ENCODE data around the gene BDNF. TPM values are rescaled to one million over a fixed set of nuclear protein-coding genes. Genes with fewer than 3 reads are reported as not detected.

BDNF gene
- total RNA-seq, 1 donor from 2014 or later = 0.07 TPM

- no peaks in the 10 kb centered on the region for H3K36me3 Mint-ChIP-seq (ENCODE audit: low read depth)
- no peak for TF ChIP-seq CTCF (conservative IDR thresholded peaks at IDR 0.05)
- H3K4me3 Mint-ChIP-seq = no peak overlapping the region
- no peak for DNase-seq (ENCODE audit: low read depth, low spot score)
- no peak overlapping the region for H3K27ac Mint-ChIP-seq (ENCODE audit: unreplicated experiment)
- H3K27me3 Mint-ChIP-seq (ENCODE audit: low read depth) = no peaks in the 10 kb centered on the region
- peaks cover 3% of the 10 kb centered on the region for H3K4me1 Mint-ChIP-seq
- no peaks in the 10 kb centered on the region for H3K9me3 Mint-ChIP-seq
Observed at GRCh38 chr11:27611390-27611789, 88.9 kb downstream of the BDNF start.

GRCh38 chr11:27610946-27611345, 89.3 kb downstream of the BDNF start:
- Mint-ChIP-seq H3K4me3 (no peak overlapping the region), H3K4me1 (peaks cover 3% of the 10 kb centered on the region), H3K27me3 (ENCODE audit: low read depth) (no peaks in the 10 kb centered on the region), H3K9me3 (no peaks in the 10 kb centered on the region), H3K27ac (ENCODE audit: unreplicated experiment) (no peak overlapping the region), H3K36me3 (ENCODE audit: low read depth) (no peaks in the 10 kb centered on the region)
- TF ChIP-seq CTCF (conservative IDR thresholded peaks at IDR 0.05) = no peak
- no peak for DNase-seq (ENCODE audit: low read depth, low spot score)

GRCh38 chr11:27610280-27610679, 90.0 kb downstream of the BDNF start:
- no peak for TF ChIP-seq CTCF (conservative IDR thresholded peaks at IDR 0.05)
- H3K36me3 Mint-ChIP-seq (ENCODE audit: low read depth) = no peaks in the 10 kb centered on the region

GRCh38 chr11:27608951-27609350, 91.3 kb downstream of the BDNF start:
- Mint-ChIP-seq H3K4me3 (no peak overlapping the region), H3K36me3 (ENCODE audit: low read depth) (no peaks in the 10 kb centered on the region), H3K9me3 (no peaks in the 10 kb centered on the region), H3K27ac (ENCODE audit: unreplicated experiment) (no peak overlapping the region), H3K4me1 (peaks cover under 1% of the 10 kb centered on the region), H3K27me3 (ENCODE audit: low read depth) (no peaks in the 10 kb centered on the region)
- no peak for TF ChIP-seq CTCF (conservative IDR thresholded peaks at IDR 0.05)
- DNase-seq (ENCODE audit: low read depth, low spot score) = no peak

More at GRCh38 chr11:27610280-27610679, 90.0 kb downstream of the BDNF start:
- no peak for DNase-seq (ENCODE audit: low read depth, low spot score)
- Mint-ChIP-seq H3K27ac (ENCODE audit: unreplicated experiment) (no peak overlapping the region), H3K9me3 (no peaks in the 10 kb centered on the region), H3K27me3 (ENCODE audit: low read depth) (no peaks in the 10 kb centered on the region), H3K4me1 (peaks cover 3% of the 10 kb centered on the region), H3K4me3 (no peak overlapping the region)

GRCh38 chr11:27605422-27605821, 94.8 kb downstream of the BDNF start:
- no peaks in the 10 kb centered on the region for H3K9me3 Mint-ChIP-seq
- TF ChIP-seq CTCF (conservative IDR thresholded peaks at IDR 0.05) = no peak
- H3K27me3 Mint-ChIP-seq (ENCODE audit: low read depth) = no peaks in the 10 kb centered on the region
- DNase-seq (ENCODE audit: low read depth, low spot score) = no peak
- H3K27ac Mint-ChIP-seq (ENCODE audit: unreplicated experiment) = no peak overlapping the region
- H3K4me3 Mint-ChIP-seq = no peak overlapping the region
- no peaks in the 10 kb centered on the region for H3K4me1 Mint-ChIP-seq
- no peaks in the 10 kb centered on the region for H3K36me3 Mint-ChIP-seq (ENCODE audit: low read depth)

Other genes starting within 250 kb of the BDNF start
- gene LGR4, start 227.7 kb downstream of the BDNF start, total RNA-seq = 45.3 and 51.5 TPM in 2 replicates
- gene LIN7C, start 193.7 kb downstream of the BDNF start, total RNA-seq = 33.2 and 34.0 TPM in 2 replicates

Measured in neural crest cell (in vitro differentiated cells).